ENCODE measurements around the gene GPATCH8. TPM values are rescaled to one million over a fixed set of nuclear protein-coding genes. Genes with fewer than 3 reads are reported as not detected.

Gene GPATCH8
- polyA plus RNA-seq, 1 experiment = 13.7 TPM

DNA sequence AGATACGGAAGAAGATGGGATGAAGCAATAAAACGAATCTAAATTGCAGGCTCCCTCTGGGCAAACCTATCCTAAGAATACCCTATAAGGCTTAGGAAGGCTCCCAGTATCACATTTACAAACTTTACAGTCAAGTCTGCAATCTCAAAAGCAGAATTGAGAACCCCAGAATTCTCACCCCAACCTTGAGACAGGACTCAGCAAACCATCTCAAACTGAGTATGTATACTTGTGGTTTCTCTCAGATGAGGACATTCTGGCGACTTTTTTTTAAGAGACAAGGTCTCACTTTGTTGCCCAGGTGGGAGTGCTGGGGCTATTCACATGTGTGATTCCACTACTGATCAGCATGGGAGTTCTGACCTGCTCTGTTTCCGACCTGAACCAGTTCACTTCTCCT lies 94.4 kb downstream of the GPATCH8 start:
- H3K36me3 ChIP-seq (ENCODE audit: control insufficient read depth, insufficient read depth, low read length) = no peaks in the 10 kb centered on the region
- POLR2A ChIA-PET = no interaction called here
- CTCF ChIA-PET = interaction anchor here (1.5 to 1.8 kb wide), 2 partner anchors 9 to 115 kb away, joined by 4 to 10 read pairs; no protein-coding TSS in a partner anchor
- no peaks in the 10 kb centered on the region for H3K27me3 ChIP-seq (ENCODE audit: control insufficient read depth, insufficient read depth, low read length)
- TF ChIP-seq, protein P1, sequence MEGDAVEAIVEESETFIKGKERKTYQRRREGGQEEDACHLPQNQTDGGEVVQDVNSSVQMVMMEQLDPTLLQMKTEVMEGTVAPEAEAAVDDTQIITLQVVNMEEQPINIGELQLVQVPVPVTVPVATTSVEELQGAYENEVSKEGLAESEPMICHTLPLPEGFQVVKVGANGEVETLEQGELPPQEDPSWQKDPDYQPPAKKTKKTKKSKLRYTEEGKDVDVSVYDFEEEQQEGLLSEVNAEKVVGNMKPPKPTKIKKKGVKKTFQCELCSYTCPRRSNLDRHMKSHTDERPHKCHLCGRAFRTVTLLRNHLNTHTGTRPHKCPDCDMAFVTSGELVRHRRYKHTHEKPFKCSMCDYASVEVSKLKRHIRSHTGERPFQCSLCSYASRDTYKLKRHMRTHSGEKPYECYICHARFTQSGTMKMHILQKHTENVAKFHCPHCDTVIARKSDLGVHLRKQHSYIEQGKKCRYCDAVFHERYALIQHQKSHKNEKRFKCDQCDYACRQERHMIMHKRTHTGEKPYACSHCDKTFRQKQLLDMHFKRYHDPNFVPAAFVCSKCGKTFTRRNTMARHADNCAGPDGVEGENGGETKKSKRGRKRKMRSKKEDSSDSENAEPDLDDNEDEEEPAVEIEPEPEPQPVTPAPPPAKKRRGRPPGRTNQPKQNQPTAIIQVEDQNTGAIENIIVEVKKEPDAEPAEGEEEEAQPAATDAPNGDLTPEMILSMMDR (IDR thresholded peaks at IDR 0.05; ENCODE audit: insufficient read depth, low read depth, low read length) = no peak
- DNase-seq (ENCODE audit: low read depth) = no peak
- H3K4me3 ChIP-seq (ENCODE audit: low read depth, low read length) = no peak overlapping the region

DNA sequence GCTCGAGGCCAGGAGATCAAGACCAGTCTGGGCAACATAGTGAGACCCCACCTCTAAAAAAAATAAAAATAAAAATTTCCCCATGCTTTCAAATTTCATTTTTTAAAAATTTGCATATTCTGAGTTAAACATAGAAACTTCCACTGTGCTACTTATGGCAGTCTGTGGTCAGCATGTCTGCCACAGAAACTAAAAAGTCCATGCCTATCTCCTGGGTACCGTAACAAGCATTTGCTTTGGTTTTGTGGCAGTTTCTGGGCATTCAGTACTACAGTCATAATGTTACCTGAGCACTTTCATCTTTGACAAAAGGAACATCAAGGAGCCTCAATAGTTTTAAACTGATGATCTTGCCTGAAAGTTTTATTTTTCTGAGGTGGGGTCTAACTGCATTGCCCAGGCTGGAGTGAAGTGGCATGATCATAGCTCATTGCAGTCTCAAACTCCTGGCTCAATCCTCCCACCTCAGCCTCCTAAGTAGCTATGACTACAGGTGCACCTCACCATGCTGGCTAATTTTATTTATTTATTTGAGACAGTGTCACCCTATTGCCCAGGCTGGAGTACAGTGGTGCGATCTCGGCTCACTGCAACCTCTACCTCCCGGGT lies 100.5 kb downstream of the GPATCH8 start:
- no peaks in the 10 kb centered on the region for H3K27me3 ChIP-seq (ENCODE audit: control insufficient read depth, insufficient read depth, low read length)
- POLR2A ChIA-PET = no interaction called here
- TF ChIP-seq, protein P1 (IDR thresholded peaks at IDR 0.05; ENCODE audit: insufficient read depth, low read depth, low read length) = no peak
- no peak for DNase-seq (ENCODE audit: low read depth)
- CTCF ChIA-PET = interaction anchor here (0.7 to 1.2 kb wide), 3 partner anchors 12 to 46 kb away, joined by 3 to 4 read pairs (median 3); no protein-coding TSS in a partner anchor
- H3K36me3 ChIP-seq (ENCODE audit: control insufficient read depth, insufficient read depth, low read length) = peaks cover 17% of the 10 kb centered on the region
- no peak overlapping the region for H3K4me3 ChIP-seq (ENCODE audit: low read depth, low read length)

DNA sequence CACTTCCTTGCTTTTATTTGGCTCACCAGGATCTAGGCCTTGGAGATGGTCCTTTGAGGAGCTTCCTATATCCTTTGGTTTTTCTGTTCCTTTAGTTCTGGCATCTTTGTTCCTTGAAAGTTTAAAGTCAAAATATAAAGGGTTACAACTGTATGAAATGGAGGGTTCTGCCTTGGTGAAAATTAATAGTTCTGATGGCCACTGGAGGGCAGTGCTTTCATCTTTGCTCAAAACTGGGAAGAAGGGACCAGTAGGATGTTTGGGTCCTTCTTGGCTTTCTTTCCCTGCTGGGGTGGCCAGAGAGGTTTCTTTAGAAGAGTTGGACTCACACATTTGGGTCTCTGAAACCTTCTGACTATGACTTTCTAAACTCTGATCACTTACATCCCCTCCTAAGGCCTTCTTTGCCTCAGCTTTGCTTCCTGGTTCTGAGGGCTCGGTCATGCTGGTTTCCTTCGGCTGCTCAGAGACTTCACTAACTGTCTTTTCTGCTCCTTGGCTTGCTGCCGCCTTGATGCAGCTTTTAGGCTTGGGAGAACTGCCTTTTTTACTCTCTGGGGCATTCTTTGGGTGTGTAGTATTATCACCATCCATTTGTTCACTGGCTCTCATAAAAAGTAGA lies 102.9 kb downstream of the GPATCH8 start:
- TF ChIP-seq, protein P1 (IDR thresholded peaks at IDR 0.05; ENCODE audit: insufficient read depth, low read depth, low read length) = peak; percentile 59
- CTCF ChIA-PET = interaction anchor here (0.7 to 4.9 kb wide), 9 partner anchors 9 to 394 kb away, joined by 3 to 59 read pairs (median 3); no protein-coding TSS in a partner anchor
- no peak for DNase-seq (ENCODE audit: low read depth)
- peaks cover 22% of the 10 kb centered on the region for H3K36me3 ChIP-seq (ENCODE audit: control insufficient read depth, insufficient read depth, low read length)
- H3K27me3 ChIP-seq (ENCODE audit: control insufficient read depth, insufficient read depth, low read length) = no peaks in the 10 kb centered on the region
- POLR2A ChIA-PET = no interaction called here
- no peak overlapping the region for H3K4me3 ChIP-seq (ENCODE audit: low read depth, low read length)

DNA sequence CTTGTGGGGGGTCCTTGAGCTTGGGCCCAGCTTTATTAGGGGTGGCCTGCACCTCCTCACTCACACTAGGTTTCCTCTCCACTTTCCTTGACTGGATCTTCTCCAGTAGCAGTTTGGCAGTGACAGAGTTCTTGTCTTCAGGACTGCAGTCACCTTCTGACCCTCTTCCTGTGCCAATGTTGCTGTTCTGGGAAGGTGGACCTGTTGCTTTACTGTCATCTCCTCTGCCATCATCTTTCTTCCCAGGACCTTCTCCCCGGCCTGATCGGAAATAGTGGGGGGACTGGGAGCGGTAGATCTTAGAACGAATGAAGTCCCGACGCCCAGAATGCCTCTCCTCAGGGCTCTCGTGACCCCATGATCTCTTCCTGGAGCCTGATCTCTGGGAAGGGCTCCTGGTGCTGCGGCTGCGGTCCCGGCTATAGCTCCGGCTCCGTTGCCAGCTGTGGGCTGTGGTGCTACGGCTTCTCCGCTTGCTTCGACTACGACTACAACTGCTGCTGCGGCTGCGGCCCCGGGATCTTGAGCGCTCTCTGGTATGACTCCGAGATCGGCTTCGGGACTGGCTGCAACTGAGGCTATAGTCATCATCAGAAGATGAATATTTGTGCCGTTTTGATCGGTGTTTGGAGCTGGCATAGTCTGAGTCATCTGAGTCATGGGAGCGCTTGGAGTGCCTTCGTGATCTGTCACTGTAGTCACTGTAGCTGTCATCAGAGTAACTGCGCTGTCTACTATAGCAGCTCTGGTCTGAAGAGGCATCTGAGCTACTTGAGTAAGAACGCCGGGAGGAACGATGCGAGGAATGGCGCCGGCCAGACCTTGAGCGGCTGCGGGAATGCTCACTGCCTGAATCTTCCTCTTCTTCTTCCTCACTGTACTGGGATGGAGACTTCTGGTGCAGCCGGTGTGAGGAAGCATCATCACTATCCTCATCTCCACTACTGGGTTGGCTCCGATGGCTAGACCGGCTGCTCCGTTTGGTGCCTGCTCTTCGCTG lies 104.2 kb downstream of the GPATCH8 start:
- POLR2A ChIA-PET = no interaction called here
- Histone ChIP-seq H3K4me3 (ENCODE audit: low read depth, low read length) (no peak overlapping the region), H3K36me3 (ENCODE audit: control insufficient read depth, insufficient read depth, low read length) (peaks cover 22% of the 10 kb centered on the region), H3K27me3 (ENCODE audit: control insufficient read depth, insufficient read depth, low read length) (no peaks in the 10 kb centered on the region)
- TF ChIP-seq, protein P1 (IDR thresholded peaks at IDR 0.05; ENCODE audit: insufficient read depth, low read depth, low read length) = no peak
- no peak for DNase-seq (ENCODE audit: low read depth)
- CTCF ChIA-PET = interaction anchor here (0.8 to 4.9 kb wide), 5 partner anchors 11 to 134 kb away, joined by 3 to 59 read pairs (median 10); no protein-coding TSS in a partner anchor

All from BJ (cell line).